ENCODE results near the gene MEIG1. TPM values are rescaled to one million over a fixed set of nuclear protein-coding genes. Genes with fewer than 3 reads are reported as not detected.
"Not testable (repeated sequence)": the region's sequence is repeated elsewhere in the genome, so short reads cannot be mapped to it uniquely, and the experiment has no call there.

MEIG1 gene
- total RNA-seq, 1 donor from 2014 or later, result 0.95 TPM

DNA sequence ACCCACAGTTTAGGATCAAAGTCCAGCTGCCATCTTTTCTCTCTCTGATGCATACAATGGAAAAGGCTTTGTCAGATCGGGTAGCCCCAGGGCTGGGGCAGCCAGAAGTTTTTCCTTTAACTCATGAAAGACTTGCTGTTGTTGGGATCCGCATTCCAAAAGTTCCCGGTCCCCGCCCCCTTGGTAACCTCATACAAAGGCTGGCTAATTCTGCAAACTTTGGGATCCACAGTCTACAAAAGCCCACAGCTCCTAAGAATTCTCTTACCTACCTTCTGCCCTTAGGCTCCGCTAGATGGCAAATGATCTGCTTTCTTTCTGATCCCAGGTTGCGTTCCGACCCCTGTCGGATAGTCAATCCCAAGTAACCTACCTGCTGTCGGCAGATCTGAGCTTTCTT is 33.1 kb downstream of the MEIG1 start:
- H3K9me3 ChIP-seq; H3K27ac ChIP-seq; intact Hi-C loops (cut with DNase I); H3K36me3 ChIP-seq; H3K27me3 ChIP-seq (ENCODE audit: low read depth); H3K4me1 ChIP-seq; H3K4me3 ChIP-seq; ATAC-seq; DNase-seq: not testable (repeated sequence)

DNA sequence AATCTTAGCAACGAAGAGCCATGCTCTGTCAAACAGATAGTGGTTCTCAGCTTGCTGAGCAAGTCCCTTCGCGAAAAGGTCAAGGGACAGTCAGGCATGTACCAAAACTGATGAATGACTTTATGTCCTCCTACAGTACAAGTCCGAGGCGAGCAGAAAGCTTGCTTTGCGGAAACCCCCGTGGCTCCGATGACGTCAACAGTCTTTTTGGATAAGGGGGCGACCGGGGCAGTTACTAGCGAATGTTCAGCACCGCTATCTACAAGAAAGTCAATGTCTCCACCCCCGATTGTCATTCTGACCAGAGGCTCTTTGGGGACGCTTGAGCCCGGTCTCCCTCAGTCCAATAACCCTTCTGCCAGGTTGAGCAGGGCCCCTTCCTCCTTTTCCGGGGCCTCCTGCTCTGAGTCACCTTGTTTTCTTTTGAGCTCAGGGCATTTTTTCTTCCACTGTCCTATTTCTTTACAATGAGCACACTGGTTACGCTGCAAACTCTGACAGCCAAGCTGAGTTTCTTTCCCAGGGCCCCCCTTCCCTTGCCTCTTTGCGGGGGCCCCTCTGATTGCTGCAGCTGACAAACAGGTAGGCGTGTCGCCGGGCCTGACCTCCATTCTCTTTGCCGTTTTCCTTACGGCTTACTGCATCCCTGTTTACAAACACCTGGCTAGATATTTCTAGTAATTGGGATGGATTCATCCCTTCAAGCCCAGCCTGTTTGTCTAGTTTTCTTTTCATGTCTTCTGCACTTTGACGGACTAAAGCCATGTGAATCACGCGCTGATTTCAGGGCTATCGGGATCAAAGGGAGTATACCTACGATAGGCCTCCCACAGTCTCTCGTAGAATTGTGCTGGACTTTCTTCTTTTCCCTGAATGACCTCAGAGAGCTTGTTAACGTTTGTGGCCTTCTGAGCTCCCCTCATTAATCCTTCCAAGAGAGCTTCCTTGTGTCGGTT is 34.6 kb downstream of the MEIG1 start:
- H3K9me3 ChIP-seq; DNase-seq; H3K4me3 ChIP-seq; H3K4me1 ChIP-seq; ATAC-seq; H3K27me3 ChIP-seq (ENCODE audit: low read depth); H3K36me3 ChIP-seq; intact Hi-C loops (cut with DNase I); H3K27ac ChIP-seq: not testable (repeated sequence)

DNA sequence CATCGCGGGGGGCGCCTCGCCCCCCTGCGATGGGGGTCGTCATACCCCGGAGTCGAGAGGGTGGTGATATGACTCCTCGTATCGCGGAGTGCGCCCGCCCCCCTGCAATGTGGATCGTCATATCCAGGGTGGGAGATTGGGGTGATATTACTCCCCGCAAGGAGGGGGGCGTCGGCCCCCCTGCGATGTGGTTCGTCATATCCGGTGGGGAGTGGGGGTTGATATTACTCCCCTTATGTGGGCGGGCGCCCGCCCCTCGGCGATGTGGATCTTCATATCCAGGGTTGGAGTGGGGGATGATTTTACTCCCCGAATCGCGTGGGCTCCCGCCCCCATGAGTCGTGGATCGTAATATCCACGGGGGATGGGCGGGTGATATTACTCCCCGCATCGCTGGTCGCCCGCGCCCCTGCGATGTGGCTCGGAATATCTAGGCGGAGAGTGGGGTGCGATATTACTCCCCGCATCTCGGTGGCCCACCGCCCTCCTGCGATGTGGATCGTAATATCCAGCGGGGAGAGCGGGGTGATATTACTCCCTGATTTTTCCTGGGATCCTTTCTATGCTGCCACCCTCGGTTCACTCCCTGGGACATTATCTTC is 36.9 kb downstream of the MEIG1 start:
- no peaks in the 10 kb centered on the region for H3K9me3 ChIP-seq
- DNase-seq, result no peak
- H3K4me1 ChIP-seq, result no peaks in the 10 kb centered on the region
- TF ChIP-seq, protein P1, sequence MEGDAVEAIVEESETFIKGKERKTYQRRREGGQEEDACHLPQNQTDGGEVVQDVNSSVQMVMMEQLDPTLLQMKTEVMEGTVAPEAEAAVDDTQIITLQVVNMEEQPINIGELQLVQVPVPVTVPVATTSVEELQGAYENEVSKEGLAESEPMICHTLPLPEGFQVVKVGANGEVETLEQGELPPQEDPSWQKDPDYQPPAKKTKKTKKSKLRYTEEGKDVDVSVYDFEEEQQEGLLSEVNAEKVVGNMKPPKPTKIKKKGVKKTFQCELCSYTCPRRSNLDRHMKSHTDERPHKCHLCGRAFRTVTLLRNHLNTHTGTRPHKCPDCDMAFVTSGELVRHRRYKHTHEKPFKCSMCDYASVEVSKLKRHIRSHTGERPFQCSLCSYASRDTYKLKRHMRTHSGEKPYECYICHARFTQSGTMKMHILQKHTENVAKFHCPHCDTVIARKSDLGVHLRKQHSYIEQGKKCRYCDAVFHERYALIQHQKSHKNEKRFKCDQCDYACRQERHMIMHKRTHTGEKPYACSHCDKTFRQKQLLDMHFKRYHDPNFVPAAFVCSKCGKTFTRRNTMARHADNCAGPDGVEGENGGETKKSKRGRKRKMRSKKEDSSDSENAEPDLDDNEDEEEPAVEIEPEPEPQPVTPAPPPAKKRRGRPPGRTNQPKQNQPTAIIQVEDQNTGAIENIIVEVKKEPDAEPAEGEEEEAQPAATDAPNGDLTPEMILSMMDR (IDR thresholded peaks at IDR 0.05), result no peak
- H3K27ac ChIP-seq, result no peak overlapping the region
- no peaks in the 10 kb centered on the region for H3K36me3 ChIP-seq
- intact Hi-C loops (cut with DNase I), result no loop called here
- H3K4me3 ChIP-seq, result no peak overlapping the region
- ATAC-seq, result peak in 1 of 2 donors; percentile 17
- no peaks in the 10 kb centered on the region for H3K27me3 ChIP-seq (ENCODE audit: low read depth)

DNA sequence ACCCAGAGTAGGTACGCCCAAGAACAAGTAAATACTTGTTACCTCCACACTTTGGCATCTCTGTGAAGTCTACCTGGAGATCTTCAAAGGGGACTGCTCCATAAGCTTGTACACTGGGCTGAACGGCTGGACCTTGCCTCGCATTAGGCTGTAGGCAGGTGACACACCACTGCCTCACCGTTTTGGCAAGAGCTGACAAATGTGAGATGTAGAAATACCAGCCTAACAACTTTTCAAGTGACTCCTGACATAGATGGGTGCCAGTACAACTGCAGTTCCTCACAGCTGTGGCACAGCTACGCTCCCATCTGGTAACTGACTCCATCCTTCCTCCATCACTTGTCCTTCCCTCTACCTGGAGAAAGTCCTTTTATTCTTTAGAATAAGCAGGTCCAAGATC is 54.3 kb downstream of the MEIG1 start:
- H3K27ac ChIP-seq; H3K4me1 ChIP-seq; H3K4me3 ChIP-seq; H3K9me3 ChIP-seq; intact Hi-C loops (cut with DNase I); H3K27me3 ChIP-seq (ENCODE audit: low read depth); DNase-seq; H3K36me3 ChIP-seq: not testable (repeated sequence)
- peak; percentile 79 to 82 for ATAC-seq

DNA sequence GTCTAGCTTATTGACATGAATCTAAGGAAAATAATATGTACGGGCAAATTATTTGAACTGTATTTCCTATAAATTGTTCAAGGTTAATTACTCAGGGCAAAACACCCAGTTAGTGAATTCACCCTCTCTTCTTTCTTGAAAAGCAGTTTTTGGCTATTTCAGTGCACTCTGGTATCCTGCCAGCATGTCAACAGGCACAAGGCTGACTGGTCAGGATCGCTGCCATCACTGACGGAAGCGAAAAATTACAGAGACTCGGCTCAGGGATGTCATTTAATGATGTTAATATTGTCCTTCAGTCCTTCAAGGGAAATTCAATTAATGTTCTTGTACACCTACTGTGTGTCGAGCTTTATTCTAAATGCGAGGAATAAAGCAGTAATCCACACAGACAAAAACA is 56.3 kb downstream of the MEIG1 start:
- DNase-seq (no peak), ATAC-seq (no peak)
- Histone ChIP-seq H3K4me3 (no peak overlapping the region), H3K36me3 (no peaks in the 10 kb centered on the region), H3K9me3 (no peaks in the 10 kb centered on the region), H3K4me1 (no peaks in the 10 kb centered on the region), H3K27ac (no peak overlapping the region), H3K27me3 (ENCODE audit: low read depth) (no peaks in the 10 kb centered on the region)
- TF ChIP-seq, protein P1 (IDR thresholded peaks at IDR 0.05), result no peak
- intact Hi-C loops (cut with DNase I), result no loop called here

DNA sequence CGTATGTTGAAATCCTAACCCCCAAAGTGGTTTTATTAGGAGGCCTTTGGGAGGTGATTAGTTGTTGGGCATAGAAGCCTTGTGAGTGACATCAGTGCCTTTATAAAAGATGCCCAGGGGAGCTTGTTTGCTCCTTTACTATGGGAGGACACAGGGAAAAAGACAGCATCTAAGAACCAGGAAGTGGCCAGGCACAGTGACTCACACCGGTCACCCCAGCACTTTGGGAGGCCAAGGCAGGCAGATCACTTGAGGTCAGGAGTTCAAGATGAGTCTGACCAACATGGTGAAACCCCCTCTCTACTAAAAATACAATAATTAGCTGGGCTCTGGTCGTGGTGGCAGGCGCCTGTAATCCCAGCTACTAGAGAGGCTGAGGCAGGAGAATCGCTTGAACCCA is 61.8 kb downstream of the MEIG1 start:
- intact Hi-C loops (cut with DNase I); H3K9me3 ChIP-seq; H3K4me3 ChIP-seq; DNase-seq; H3K27me3 ChIP-seq (ENCODE audit: low read depth); H3K27ac ChIP-seq; H3K4me1 ChIP-seq; H3K36me3 ChIP-seq; ATAC-seq: not testable (repeated sequence)

Other genes with a start within 250 kb of the MEIG1 start
- gene FAM107B, start 184.5 kb upstream of the MEIG1 start, total RNA-seq, result 75.4 TPM
- gene CDNF, start 121.4 kb upstream of the MEIG1 start, total RNA-seq, result 1.3 TPM
- gene HSPA14, start 121.1 kb upstream of the MEIG1 start, total RNA-seq, result 10.4 TPM
- 8.0 TPM for gene MSANTD7, start 121.1 kb upstream of the MEIG1 start, total RNA-seq
- gene SUV39H2, start 80.5 kb upstream of the MEIG1 start, total RNA-seq, result 4.3 TPM
- gene DCLRE1C, start 5.3 kb upstream of the MEIG1 start, total RNA-seq, result 13.6 TPM
- gene OLAH, start 84.6 kb downstream of the MEIG1 start, total RNA-seq, result 1.7 TPM
- not detected for gene ACBD7, start 129.4 kb downstream of the MEIG1 start, total RNA-seq
- 16.9 TPM for gene RPP38, start 138.0 kb downstream of the MEIG1 start, total RNA-seq
- 10.2 TPM for gene NMT2, start 209.3 kb downstream of the MEIG1 start, total RNA-seq

Measured in lower lobe of right lung (tissue), 2 donors.